GM12801 (cell line): ENCODE measurements around the gene TTC39B.

Experiments used
- TF ChIP-seq, protein P1 (sequence below): IDR thresholded peaks from one replicate; pipeline ENCODE4 v1.5.1; 2011; ENCODE audit warnings: control low read depth; ENCODE audit not compliant: insufficient read length; ENCODE audit errors: extremely low read depth

Gene TTC39B

GRCh38 chr9:15306757-15307522, at the start of gene TTC39B:
Gene TTC39B (minus strand): TSS chr9:15307216. CDS start chr9:15307125, 91 bp downstream.
- TF ChIP-seq, protein P1, sequence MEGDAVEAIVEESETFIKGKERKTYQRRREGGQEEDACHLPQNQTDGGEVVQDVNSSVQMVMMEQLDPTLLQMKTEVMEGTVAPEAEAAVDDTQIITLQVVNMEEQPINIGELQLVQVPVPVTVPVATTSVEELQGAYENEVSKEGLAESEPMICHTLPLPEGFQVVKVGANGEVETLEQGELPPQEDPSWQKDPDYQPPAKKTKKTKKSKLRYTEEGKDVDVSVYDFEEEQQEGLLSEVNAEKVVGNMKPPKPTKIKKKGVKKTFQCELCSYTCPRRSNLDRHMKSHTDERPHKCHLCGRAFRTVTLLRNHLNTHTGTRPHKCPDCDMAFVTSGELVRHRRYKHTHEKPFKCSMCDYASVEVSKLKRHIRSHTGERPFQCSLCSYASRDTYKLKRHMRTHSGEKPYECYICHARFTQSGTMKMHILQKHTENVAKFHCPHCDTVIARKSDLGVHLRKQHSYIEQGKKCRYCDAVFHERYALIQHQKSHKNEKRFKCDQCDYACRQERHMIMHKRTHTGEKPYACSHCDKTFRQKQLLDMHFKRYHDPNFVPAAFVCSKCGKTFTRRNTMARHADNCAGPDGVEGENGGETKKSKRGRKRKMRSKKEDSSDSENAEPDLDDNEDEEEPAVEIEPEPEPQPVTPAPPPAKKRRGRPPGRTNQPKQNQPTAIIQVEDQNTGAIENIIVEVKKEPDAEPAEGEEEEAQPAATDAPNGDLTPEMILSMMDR = no peak

DNA sequence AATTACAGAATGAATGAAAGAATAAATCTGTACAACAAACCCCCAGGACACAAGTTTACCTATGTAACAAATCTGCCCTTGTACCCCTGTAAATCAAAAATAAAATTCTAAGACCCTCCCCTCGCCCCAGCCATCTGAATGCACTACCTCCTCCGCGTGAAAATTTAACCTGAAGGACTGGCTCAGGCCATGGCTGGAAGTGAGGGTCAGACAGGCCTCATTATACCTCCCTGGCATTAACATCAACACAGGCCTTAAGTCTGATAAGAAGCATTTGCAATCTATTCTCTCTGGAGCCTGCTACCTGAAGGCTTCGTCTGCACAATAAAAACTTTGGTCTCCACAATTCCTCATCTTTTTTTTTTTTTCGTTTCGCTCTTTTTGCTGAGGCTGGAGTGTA, 48.7 kb upstream of the TTC39B start:
- TF ChIP-seq, protein P1 = no peak

DNA sequence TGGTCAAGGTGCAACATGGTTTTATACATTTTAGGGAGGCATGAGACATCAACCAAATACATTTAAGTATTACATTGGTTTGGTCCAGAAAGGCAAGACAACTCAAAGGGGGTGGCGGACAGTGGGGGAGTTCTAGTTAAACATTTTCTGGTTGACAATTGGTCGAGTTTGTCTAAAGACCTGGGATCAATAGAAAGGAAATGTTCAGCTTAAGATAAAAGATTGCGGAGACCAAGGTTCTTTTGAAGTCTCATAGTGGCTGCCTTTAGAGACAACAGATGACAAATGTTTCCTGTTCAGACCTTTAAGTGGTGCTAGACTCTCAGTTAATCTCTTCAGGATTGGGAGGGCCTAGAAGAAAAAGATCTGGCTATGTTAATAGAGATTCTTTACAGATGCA, 47.7 kb upstream of the TTC39B start:
- TF ChIP-seq, protein P1 = no peak

- TF ChIP-seq, protein P1 = no peak
Measured at GRCh38 chr9:15353892-15354291, 46.9 kb upstream of the TTC39B start.

DNA sequence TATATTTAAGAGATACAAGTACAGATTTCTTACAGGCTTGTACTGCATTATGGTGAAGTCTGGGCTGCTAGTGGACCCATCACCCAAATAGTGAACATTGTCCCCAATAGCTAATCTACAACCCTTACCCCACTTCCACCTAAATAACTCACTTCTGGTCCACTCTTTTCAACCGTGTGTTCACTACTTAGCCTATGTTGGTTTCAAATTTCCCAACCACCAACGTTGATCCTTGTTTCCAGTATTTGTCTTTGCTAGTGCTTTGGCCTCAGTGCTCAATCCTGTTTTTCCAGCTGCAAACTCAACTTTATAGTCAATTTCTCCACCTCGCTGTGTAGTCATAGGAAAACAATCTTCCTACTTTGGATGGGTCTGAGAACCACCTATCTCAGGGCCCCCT, 45.3 kb upstream of the TTC39B start:
- TF ChIP-seq, protein P1 = no peak

- TF ChIP-seq, protein P1 = no peak
Measured at GRCh38 chr9:15349892-15350761, 43.1 kb upstream of the TTC39B start.

GRCh38 chr9:15346837-15347236, 39.8 kb upstream of the TTC39B start:
- TF ChIP-seq, protein P1 = no peak
